IPS-15b (cell line): ENCODE data around the gene APIP.

Source experiments
- H3K27me3 ChIP-seq: one replicate; pipeline ENCODE4 v1.6.1; 2013; ENCODE audit warnings: low read length; ENCODE audit not compliant: control insufficient read depth, insufficient read depth
- H3K36me3 ChIP-seq: one replicate; pipeline ENCODE4 v1.6.1; 2013; ENCODE audit warnings: low read length; ENCODE audit not compliant: control insufficient read depth, insufficient read depth
- H3K4me1 ChIP-seq: one replicate; pipeline ENCODE4 v1.6.1; 2013; ENCODE audit warnings: mild to moderate bottlenecking, low read length; ENCODE audit not compliant: control insufficient read depth, insufficient read depth
- H3K4me3 ChIP-seq: one replicate; pipeline ENCODE4 v1.5.1; 2013; ENCODE audit warnings: low read depth, low read length
- H3K9ac ChIP-seq: one replicate; pipeline ENCODE4 v1.6.1; 2013; ENCODE audit warnings: low read depth, mild to moderate bottlenecking, low read length
- H3K9me3 ChIP-seq: one replicate; pipeline ENCODE4 v1.6.1; 2013; ENCODE audit warnings: mild to moderate bottlenecking, low read length; ENCODE audit not compliant: control insufficient read depth, insufficient read depth

APIP gene

DNA sequence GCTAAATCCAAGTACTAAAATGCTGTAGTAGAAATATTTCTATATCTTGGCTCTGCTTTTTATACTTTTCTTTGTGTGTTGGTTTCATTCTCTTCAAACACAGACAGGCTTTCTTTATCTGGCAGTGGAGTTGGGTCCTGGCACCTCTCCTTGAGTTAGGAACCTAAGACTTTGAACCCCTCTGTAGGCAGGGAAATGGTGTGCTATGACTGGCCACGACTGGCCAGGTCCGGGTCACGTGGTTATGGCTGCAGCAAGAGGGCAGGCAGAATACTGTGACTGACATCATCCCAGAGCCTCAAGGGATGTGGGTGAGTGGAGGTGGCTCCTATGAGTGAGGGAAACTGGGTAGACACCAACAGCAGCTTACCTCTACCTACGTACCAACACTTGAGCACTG lies 42.0 kb downstream of the APIP start:
- H3K27me3 ChIP-seq, result no peaks in the 10 kb centered on the region
- no peak overlapping the region for H3K9ac ChIP-seq
- no peaks in the 10 kb centered on the region for H3K9me3 ChIP-seq
- H3K4me3 ChIP-seq, result no peak overlapping the region
- no peaks in the 10 kb centered on the region for H3K4me1 ChIP-seq
- no peaks in the 10 kb centered on the region for H3K36me3 ChIP-seq

DNA sequence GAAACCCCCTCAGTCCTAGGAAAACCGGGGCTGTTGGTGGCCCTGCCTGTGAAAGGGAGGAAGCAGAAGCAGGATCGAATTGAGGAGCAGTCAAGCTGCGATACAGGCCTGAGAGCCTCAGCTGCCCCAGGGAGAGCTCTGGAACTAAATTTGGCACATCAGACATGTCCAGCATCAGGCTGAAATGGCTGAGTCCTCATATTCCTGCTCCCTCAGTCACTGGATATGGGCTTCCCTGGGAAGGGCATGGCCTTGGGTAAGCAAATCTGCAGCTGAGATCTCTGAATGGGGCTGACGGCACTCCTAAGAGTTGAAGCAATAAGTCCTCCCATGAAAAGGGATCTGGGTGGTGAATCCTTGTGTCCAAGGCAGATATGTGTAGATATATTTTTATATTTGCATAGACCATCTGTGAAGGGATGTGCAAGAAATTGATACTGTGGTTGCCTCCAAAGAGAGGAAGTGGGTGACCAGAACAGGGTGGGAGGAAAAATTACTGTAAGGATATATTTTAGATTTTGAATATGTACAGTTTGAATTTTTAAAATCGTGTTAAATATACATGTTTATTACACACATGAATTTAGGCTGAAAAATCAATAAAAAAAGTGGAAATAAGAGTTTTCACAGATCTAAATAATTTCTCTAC lies 45.5 kb downstream of the APIP start:
- Histone ChIP-seq H3K9me3 (no peaks in the 10 kb centered on the region), H3K4me3 (no peak overlapping the region), H3K9ac (no peak overlapping the region), H3K36me3 (no peaks in the 10 kb centered on the region), H3K4me1 (no peaks in the 10 kb centered on the region), H3K27me3 (no peaks in the 10 kb centered on the region)

- Histone ChIP-seq H3K36me3 (no peaks in the 10 kb centered on the region), H3K4me1 (no peaks in the 10 kb centered on the region), H3K27me3 (no peaks in the 10 kb centered on the region), H3K9me3 (no peaks in the 10 kb centered on the region), H3K4me3 (no peak overlapping the region), H3K9ac (no peak overlapping the region)
Observed at GRCh38 chr11:34869425-34869824, 46.8 kb downstream of the APIP start.

- Histone ChIP-seq H3K9me3 (no peaks in the 10 kb centered on the region), H3K27me3 (no peaks in the 10 kb centered on the region), H3K36me3 (no peaks in the 10 kb centered on the region), H3K9ac (no peak overlapping the region), H3K4me3 (no peak overlapping the region), H3K4me1 (no peaks in the 10 kb centered on the region)
Observed at GRCh38 chr11:34866375-34866774, 49.8 kb downstream of the APIP start.

GRCh38 chr11:34865261-34865660 lies 50.9 kb downstream of the APIP start:
- Histone ChIP-seq H3K9ac (no peak overlapping the region), H3K27me3 (no peaks in the 10 kb centered on the region), H3K4me3 (no peak overlapping the region), H3K4me1 (no peaks in the 10 kb centered on the region), H3K9me3 (no peaks in the 10 kb centered on the region), H3K36me3 (no peaks in the 10 kb centered on the region)

GRCh38 chr11:34864424-34864823 lies 51.8 kb downstream of the APIP start:
- Histone ChIP-seq H3K4me1 (no peaks in the 10 kb centered on the region), H3K9ac (no peak overlapping the region), H3K36me3 (no peaks in the 10 kb centered on the region), H3K9me3 (no peaks in the 10 kb centered on the region), H3K4me3 (no peak overlapping the region), H3K27me3 (no peaks in the 10 kb centered on the region)

GRCh38 chr11:34863048-34863447 lies 53.1 kb downstream of the APIP start:
- no peak overlapping the region for H3K9ac ChIP-seq
- H3K4me3 ChIP-seq, result no peak overlapping the region
- no peaks in the 10 kb centered on the region for H3K36me3 ChIP-seq

GRCh38 chr11:34860518-34860917 lies 55.7 kb downstream of the APIP start:
- H3K4me1 ChIP-seq, result no peaks in the 10 kb centered on the region
- H3K9ac ChIP-seq, result no peak overlapping the region
- H3K4me3 ChIP-seq, result no peak overlapping the region
- H3K9me3 ChIP-seq, result no peaks in the 10 kb centered on the region
- H3K36me3 ChIP-seq, result no peaks in the 10 kb centered on the region
- H3K27me3 ChIP-seq, result no peaks in the 10 kb centered on the region

More at GRCh38 chr11:34863048-34863447, 53.1 kb downstream of the APIP start:
- Histone ChIP-seq H3K9me3 (no peaks in the 10 kb centered on the region), H3K4me1 (no peaks in the 10 kb centered on the region), H3K27me3 (no peaks in the 10 kb centered on the region)

DNA sequence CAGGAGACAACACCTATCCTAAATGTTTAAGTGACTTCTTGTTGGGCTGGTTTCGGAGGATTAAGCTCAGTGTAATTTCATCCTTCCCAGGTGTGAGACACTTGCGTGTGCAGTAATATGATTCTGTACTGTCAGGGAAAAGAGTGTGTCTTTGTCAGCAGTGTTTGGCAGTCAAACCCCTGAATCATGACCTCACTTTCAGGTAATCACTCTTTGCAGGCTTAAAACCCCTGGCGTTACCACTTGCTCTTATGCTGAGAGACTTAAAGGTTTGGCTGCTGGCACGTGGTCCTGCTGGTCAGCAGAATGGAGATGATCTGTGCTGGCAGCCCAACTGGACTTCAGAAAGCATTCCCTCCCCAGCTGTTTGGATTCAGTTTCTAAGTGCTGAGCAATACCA lies 56.1 kb downstream of the APIP start:
- H3K27me3 ChIP-seq, result no peaks in the 10 kb centered on the region
- no peak overlapping the region for H3K9ac ChIP-seq
- no peaks in the 10 kb centered on the region for H3K36me3 ChIP-seq
- H3K9me3 ChIP-seq, result no peaks in the 10 kb centered on the region
- H3K4me3 ChIP-seq, result no peak overlapping the region
- no peaks in the 10 kb centered on the region for H3K4me1 ChIP-seq

GRCh38 chr11:34859496-34859895 lies 56.7 kb downstream of the APIP start:
- H3K36me3 ChIP-seq, result no peaks in the 10 kb centered on the region
- H3K27me3 ChIP-seq, result no peaks in the 10 kb centered on the region
- no peak overlapping the region for H3K4me3 ChIP-seq
- no peak overlapping the region for H3K9ac ChIP-seq
- no peaks in the 10 kb centered on the region for H3K4me1 ChIP-seq
- H3K9me3 ChIP-seq, result no peaks in the 10 kb centered on the region

GRCh38 chr11:34857463-34857862 lies 58.7 kb downstream of the APIP start:
- no peak overlapping the region for H3K4me3 ChIP-seq
- H3K4me1 ChIP-seq, result no peaks in the 10 kb centered on the region
- H3K9ac ChIP-seq, result no peak overlapping the region
- no peaks in the 10 kb centered on the region for H3K9me3 ChIP-seq
- H3K36me3 ChIP-seq, result no peaks in the 10 kb centered on the region
- no peaks in the 10 kb centered on the region for H3K27me3 ChIP-seq

- no peak overlapping the region for H3K4me3 ChIP-seq
- no peaks in the 10 kb centered on the region for H3K4me1 ChIP-seq
- no peaks in the 10 kb centered on the region for H3K9me3 ChIP-seq
- H3K36me3 ChIP-seq, result no peaks in the 10 kb centered on the region
- H3K9ac ChIP-seq, result no peak overlapping the region
- no peaks in the 10 kb centered on the region for H3K27me3 ChIP-seq
Observed at GRCh38 chr11:34856251-34856650, 59.9 kb downstream of the APIP start.
